Neural progenitor cell (in vitro differentiated cells): ENCODE results near the gene GUCA2B. TPM values are rescaled to one million over a fixed set of nuclear protein-coding genes. Genes with fewer than 3 reads are reported as not detected.

ENCODE experiments used
- DNase-seq: peaks from one replicate; pipeline ENCODE4 v3.0.0-alpha.2; 2016; ENCODE audit warnings: low spot score
- H2AFZ ChIP-seq: fragments of 200-600 bp; sonication (generic); replicated peaks from 2 replicates; pipeline ENCODE4 v1.6.1; 2016; ENCODE audit warnings: antibody characterized with exemption
- H3F3A ChIP-seq: fragments of 200-600 bp; sonication (generic); 2 replicates; pipeline ENCODE4 v1.6.1; 2016; ENCODE audit warnings: antibody characterized with exemption, low read depth
- H3K27ac ChIP-seq: fragments of 200-600 bp; sonication (generic); 2 replicates; pipeline ENCODE4 v1.5.1; 2016; ENCODE audit warnings: mild to moderate bottlenecking
- H3K27me3 ChIP-seq: fragments of 200-600 bp; sonication (generic); 2 replicates; pipeline ENCODE4 v1.6.1; 2016; ENCODE audit warnings: mild to moderate bottlenecking, moderate library complexity
- H3K36me3 ChIP-seq: fragments of 200-600 bp; sonication (generic); 2 replicates; pipeline ENCODE4 v1.5.1; 2016
- H3K4me1 ChIP-seq: fragments of 200-600 bp; sonication (generic); 2 replicates; pipeline ENCODE4 v1.6.1; 2016; ENCODE audit warnings: mixed run types
- H3K4me2 ChIP-seq: fragments of 200-600 bp; sonication (generic); 2 replicates; pipeline ENCODE4 v1.6.1; 2016
- H3K4me3 ChIP-seq: fragments of 200-600 bp; sonication (generic); 2 replicates; pipeline ENCODE4 v1.5.1; 2016
- H3K79me2 ChIP-seq: fragments of 200-600 bp; sonication (generic); 2 replicates; pipeline ENCODE4 v1.6.1; 2016; ENCODE audit warnings: low read depth
- H3K9ac ChIP-seq: fragments of 200-600 bp; sonication (generic); 2 replicates; pipeline ENCODE4 v1.6.1; 2016
- H3K9me3 ChIP-seq: fragments of 200-600 bp; sonication (generic); 2 replicates; pipeline ENCODE4 v1.5.1; 2016; ENCODE audit warnings: low read depth
- H4K20me1 ChIP-seq: fragments of 200-600 bp; sonication (generic); 2 replicates; pipeline ENCODE4 v1.6.1; 2016; ENCODE audit warnings: low read depth
- H3K27ac Mint-ChIP-seq: 3 replicates; pipeline ENCODE4 v1.8.0; 2021; ENCODE audit warnings: mixed read lengths
- H3K27me3 Mint-ChIP-seq: 2 replicates; pipeline ENCODE4 v1.8.0; 2022; ENCODE audit warnings: low read depth, mild to moderate bottlenecking, inconsistent platforms, moderate library complexity, mixed read lengths; ENCODE audit not compliant: insufficient read depth
- H3K36me3 Mint-ChIP-seq: 3 replicates; pipeline ENCODE4 v1.8.0; 2021; ENCODE audit warnings: mixed read lengths
- H3K4me1 Mint-ChIP-seq: 3 replicates; pipeline ENCODE4 v1.8.0; 2021; ENCODE audit warnings: mixed read lengths
- H3K4me3 Mint-ChIP-seq: 3 replicates; pipeline ENCODE4 v1.8.0; 2021; ENCODE audit warnings: mild to moderate bottlenecking, moderate library complexity, mixed read lengths
- H3K9me3 Mint-ChIP-seq: 3 replicates; pipeline ENCODE4 v1.8.0; 2020; ENCODE audit warnings: mixed read lengths
- EZH2 ChIP-seq: fragments of 200-600 bp; sonication (generic); IDR thresholded peaks from 2 replicates; pipeline ENCODE4 v1.6.1; 2017; ENCODE audit warnings: antibody characterized with exemption, mild to moderate bottlenecking, moderate library complexity
- EZH2phosphoT487 ChIP-seq: fragments of 200-600 bp; sonication (generic); IDR thresholded peaks from 2 replicates; pipeline ENCODE4 v1.6.1; 2017; ENCODE audit warnings: antibody characterized with exemption
- total RNA-seq: library from RNA; depleted of rRNA; stranded (reverse); fragments of >200 nt; gene quantifications from 2 replicates; pipeline ENCODE4 v1.2.3, GENCODE V29; 2015; ENCODE audit warnings: low replicate concordance
- TF ChIP-seq, protein P1 (sequence below): fragments of 200-600 bp; sonication (generic); IDR thresholded peaks from 2 replicates; pipeline ENCODE4 v1.5.1; 2017; ENCODE audit warnings: antibody characterized with exemption, mild to moderate bottlenecking

The GUCA2B gene
- total RNA-seq, 1 donor from 2014 or later = not detected

DNA sequence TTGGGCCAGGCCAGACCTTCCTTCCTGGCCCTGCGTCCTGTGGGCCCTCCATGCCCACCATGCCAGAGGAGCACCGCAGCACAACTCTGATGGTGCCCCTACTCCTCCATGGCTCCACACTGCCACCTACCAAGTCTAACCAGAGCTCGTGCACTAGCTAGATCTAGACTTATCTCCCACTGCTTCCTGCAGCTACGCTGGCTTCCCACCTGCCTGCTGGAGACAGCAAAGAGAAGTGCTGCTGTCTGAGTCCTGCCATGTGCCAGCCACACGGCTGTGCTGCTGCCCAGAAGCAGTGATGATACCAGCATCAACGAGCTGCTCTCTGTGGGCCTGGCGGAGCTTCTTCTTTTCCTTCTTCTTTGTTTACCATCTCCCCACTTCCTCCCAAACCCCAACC is 4.5 kb downstream of the GUCA2B start:
- no peak overlapping the region for H3K9ac ChIP-seq
- Mint-ChIP-seq H3K27ac (no peak overlapping the region), H3K36me3 (no peaks in the 10 kb centered on the region), H3K9me3 (peaks cover 12% of the 10 kb centered on the region), H3K4me3 (no peak overlapping the region), H3K27me3 (peaks cover 11% of the 10 kb centered on the region), H3K4me1 (no peaks in the 10 kb centered on the region)
- H3K9me3 ChIP-seq = no peaks in the 10 kb centered on the region
- H3K36me3 ChIP-seq = no peaks in the 10 kb centered on the region
- H3K4me2 ChIP-seq = no peak overlapping the region
- H2AFZ ChIP-seq = no peak overlapping the region
- no peaks in the 10 kb centered on the region for H3K4me1 ChIP-seq
- no peaks in the 10 kb centered on the region for H3K79me2 ChIP-seq
- H3K27me3 ChIP-seq = no peaks in the 10 kb centered on the region
- TF ChIP-seq EZH2phosphoT487 (no peak), EZH2 (no peak)
- TF ChIP-seq, protein P1, sequence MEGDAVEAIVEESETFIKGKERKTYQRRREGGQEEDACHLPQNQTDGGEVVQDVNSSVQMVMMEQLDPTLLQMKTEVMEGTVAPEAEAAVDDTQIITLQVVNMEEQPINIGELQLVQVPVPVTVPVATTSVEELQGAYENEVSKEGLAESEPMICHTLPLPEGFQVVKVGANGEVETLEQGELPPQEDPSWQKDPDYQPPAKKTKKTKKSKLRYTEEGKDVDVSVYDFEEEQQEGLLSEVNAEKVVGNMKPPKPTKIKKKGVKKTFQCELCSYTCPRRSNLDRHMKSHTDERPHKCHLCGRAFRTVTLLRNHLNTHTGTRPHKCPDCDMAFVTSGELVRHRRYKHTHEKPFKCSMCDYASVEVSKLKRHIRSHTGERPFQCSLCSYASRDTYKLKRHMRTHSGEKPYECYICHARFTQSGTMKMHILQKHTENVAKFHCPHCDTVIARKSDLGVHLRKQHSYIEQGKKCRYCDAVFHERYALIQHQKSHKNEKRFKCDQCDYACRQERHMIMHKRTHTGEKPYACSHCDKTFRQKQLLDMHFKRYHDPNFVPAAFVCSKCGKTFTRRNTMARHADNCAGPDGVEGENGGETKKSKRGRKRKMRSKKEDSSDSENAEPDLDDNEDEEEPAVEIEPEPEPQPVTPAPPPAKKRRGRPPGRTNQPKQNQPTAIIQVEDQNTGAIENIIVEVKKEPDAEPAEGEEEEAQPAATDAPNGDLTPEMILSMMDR = no peak
- no peak for DNase-seq
- no peak overlapping the region for H3K27ac ChIP-seq
- H3K4me3 ChIP-seq = no peak overlapping the region
- no peaks in the 10 kb centered on the region for H3F3A ChIP-seq
- H4K20me1 ChIP-seq = no peaks in the 10 kb centered on the region

DNA sequence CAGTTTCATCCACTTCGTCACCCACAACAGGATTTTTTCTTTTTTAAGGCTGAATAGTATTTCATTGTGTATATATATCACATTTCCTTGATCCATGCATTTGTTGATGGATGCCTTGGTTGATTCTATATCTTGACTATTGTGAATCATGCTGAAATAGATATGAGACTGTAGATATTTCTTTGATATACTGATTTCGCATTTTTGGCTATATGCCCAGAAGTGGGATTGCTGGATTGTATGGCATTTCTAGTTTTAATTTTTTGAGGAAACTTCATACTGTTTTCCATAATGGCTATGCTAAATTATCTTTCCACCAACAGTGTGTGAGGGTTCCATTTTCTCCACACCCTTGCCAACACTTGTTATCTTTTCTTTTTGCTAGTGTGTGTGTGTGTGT is 5.0 kb downstream of the GUCA2B start:
- H3K27me3 ChIP-seq = no peaks in the 10 kb centered on the region
- H4K20me1 ChIP-seq = no peaks in the 10 kb centered on the region
- H3K79me2 ChIP-seq = no peaks in the 10 kb centered on the region
- Mint-ChIP-seq H3K9me3 (peaks cover 12% of the 10 kb centered on the region), H3K36me3 (no peaks in the 10 kb centered on the region), H3K27me3 (peaks cover 8% of the 10 kb centered on the region), H3K4me1 (no peaks in the 10 kb centered on the region), H3K27ac (no peak overlapping the region), H3K4me3 (no peak overlapping the region)
- H3K4me3 ChIP-seq = no peak overlapping the region
- H3K4me1 ChIP-seq = no peaks in the 10 kb centered on the region
- no peak overlapping the region for H3K4me2 ChIP-seq
- no peaks in the 10 kb centered on the region for H3K36me3 ChIP-seq
- H2AFZ ChIP-seq = no peak overlapping the region
- DNase-seq = no peak
- H3K9me3 ChIP-seq = no peaks in the 10 kb centered on the region
- no peak overlapping the region for H3K27ac ChIP-seq
- TF ChIP-seq, protein P1 = no peak
- TF ChIP-seq EZH2 (no peak), EZH2phosphoT487 (no peak)
- H3F3A ChIP-seq = no peaks in the 10 kb centered on the region
- no peak overlapping the region for H3K9ac ChIP-seq

DNA sequence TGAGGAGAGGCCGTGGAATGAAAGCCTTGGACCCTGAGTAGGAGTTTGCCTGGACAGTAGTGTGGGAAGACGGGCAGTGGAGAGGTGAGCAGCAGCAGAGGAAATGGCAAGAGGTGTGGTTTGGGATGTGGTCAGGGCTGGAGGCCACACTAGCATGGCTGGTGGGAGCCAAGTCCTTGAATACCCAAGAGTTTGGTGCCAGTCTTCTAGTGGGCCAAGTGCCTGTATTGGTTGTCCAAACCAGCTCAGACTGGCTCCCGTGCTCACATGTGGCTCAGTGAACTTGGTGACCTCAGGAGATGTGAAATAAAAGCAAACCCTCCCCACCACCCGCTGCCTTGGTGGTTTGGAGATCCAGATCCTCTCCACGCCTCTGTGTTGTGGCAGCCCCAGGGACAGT is 9.0 kb downstream of the GUCA2B start:
- H2AFZ ChIP-seq = no peak overlapping the region
- no peaks in the 10 kb centered on the region for H3F3A ChIP-seq
- H3K27me3 Mint-ChIP-seq = peaks cover 8% of the 10 kb centered on the region
- H3K9me3 Mint-ChIP-seq = peaks cover 12% of the 10 kb centered on the region
- no peaks in the 10 kb centered on the region for H3K79me2 ChIP-seq
- no peak overlapping the region for H3K4me3 Mint-ChIP-seq
- no peaks in the 10 kb centered on the region for H3K27me3 ChIP-seq
- H3K4me1 Mint-ChIP-seq = peaks cover 6% of the 10 kb centered on the region
- no peak overlapping the region for H3K27ac Mint-ChIP-seq
- no peak overlapping the region for H3K4me2 ChIP-seq
- H3K4me3 ChIP-seq = no peak overlapping the region
- TF ChIP-seq, protein P1 = no peak
- TF ChIP-seq EZH2phosphoT487 (no peak), EZH2 (no peak)
- H3K36me3 ChIP-seq = no peaks in the 10 kb centered on the region
- H3K9me3 ChIP-seq = no peaks in the 10 kb centered on the region
- DNase-seq = no peak
- H3K9ac ChIP-seq = no peak overlapping the region
- no peaks in the 10 kb centered on the region for H3K4me1 ChIP-seq
- H3K27ac ChIP-seq = no peak overlapping the region
- H3K36me3 Mint-ChIP-seq = no peaks in the 10 kb centered on the region
- no peaks in the 10 kb centered on the region for H4K20me1 ChIP-seq

DNA sequence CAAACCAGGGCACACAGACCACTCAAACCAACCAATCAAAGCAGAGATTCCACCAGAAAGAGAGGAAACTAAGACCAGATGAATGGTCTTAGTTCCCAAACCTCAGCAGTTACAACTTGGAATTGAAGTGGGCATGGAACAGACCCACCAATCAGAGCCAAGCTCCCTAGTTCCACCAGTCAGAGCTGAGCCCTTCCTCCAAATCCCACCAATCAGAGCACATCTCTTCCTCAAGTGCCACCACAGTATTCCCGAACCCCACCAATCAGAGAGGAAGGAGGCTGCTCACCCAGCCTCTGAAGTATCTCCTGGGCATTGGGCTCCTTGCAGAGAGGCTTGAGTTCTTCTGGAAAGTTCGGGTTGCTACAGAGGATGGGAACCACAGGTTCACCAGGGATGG is 9.9 kb downstream of the GUCA2B start:
- no peak overlapping the region for H3K4me3 ChIP-seq
- H3K4me1 ChIP-seq = no peaks in the 10 kb centered on the region
- DNase-seq = no peak
- TF ChIP-seq, protein P1 = no peak
- TF ChIP-seq EZH2 (no peak), EZH2phosphoT487 (no peak)
- Mint-ChIP-seq H3K36me3 (no peaks in the 10 kb centered on the region), H3K27me3 (peaks cover 12% of the 10 kb centered on the region), H3K4me3 (no peak overlapping the region), H3K4me1 (peaks cover 6% of the 10 kb centered on the region), H3K9me3 (peaks cover 12% of the 10 kb centered on the region), H3K27ac (no peak overlapping the region)
- H3K27me3 ChIP-seq = no peaks in the 10 kb centered on the region
- no peaks in the 10 kb centered on the region for H4K20me1 ChIP-seq
- no peaks in the 10 kb centered on the region for H3K79me2 ChIP-seq
- H3K36me3 ChIP-seq = no peaks in the 10 kb centered on the region
- H2AFZ ChIP-seq = no peak overlapping the region
- no peak overlapping the region for H3K4me2 ChIP-seq
- no peak overlapping the region for H3K27ac ChIP-seq
- no peaks in the 10 kb centered on the region for H3F3A ChIP-seq
- no peaks in the 10 kb centered on the region for H3K9me3 ChIP-seq
- no peak overlapping the region for H3K9ac ChIP-seq
